Hepatocyte (in vitro differentiated cells): Measurements from ENCODE around the gene PHF3.

ENCODE experiments used
- CTCF ChIP-seq: fragments of 200-600 bp; sonication (generic); IDR thresholded peaks from 2 replicates; pipeline ENCODE4 v1.5.1; 2016; ENCODE audit warnings: antibody characterized with exemption, mild to moderate bottlenecking; ENCODE audit not compliant: poor library complexity
- EZH2 ChIP-seq: fragments of 200-600 bp; sonication (generic); IDR thresholded peaks from 2 replicates; pipeline ENCODE4 v1.6.1; 2016; ENCODE audit warnings: antibody characterized with exemption, mild to moderate bottlenecking, borderline replicate concordance

GRCh38 chr6:63677282-63677681, 41.7 kb downstream of the PHF3 start:
- TF ChIP-seq CTCF (no peak), EZH2 (no peak)
